GM21360 (cell line): ENCODE results near the gene FARS2.
A peak's percentile ranks its signal among the peaks of the same experiment; 100 is the strongest.

Source experiments
- ATAC-seq: cut with Tn5 transposase; IDR thresholded peaks from one replicate; pipeline ENCODE4 v1.9.1; 2021; ENCODE audit warnings: mild to moderate bottlenecking, moderate library complexity; ENCODE audit not compliant: unreplicated experiment

FARS2 gene

GRCh38 chr6:5617179-5617578 is 355.9 kb downstream of the FARS2 start:
- ATAC-seq: no peak

- ATAC-seq: no peak
Measured at GRCh38 chr6:5619249-5619648, 357.9 kb downstream of the FARS2 start.

- ATAC-seq: no peak
Measured at GRCh38 chr6:5622276-5623005, 361.1 kb downstream of the FARS2 start.

GRCh38 chr6:5623769-5624168 is 362.5 kb downstream of the FARS2 start:
- ATAC-seq: no peak

GRCh38 chr6:5624256-5624655 is 362.9 kb downstream of the FARS2 start:
- no peak for ATAC-seq

GRCh38 chr6:5626727-5627426 is 365.6 kb downstream of the FARS2 start:
- peak; percentile 66 for ATAC-seq

- ATAC-seq: no peak
Measured at GRCh38 chr6:5630636-5631035, 369.3 kb downstream of the FARS2 start.

- no peak for ATAC-seq
Measured at GRCh38 chr6:5632348-5632935, 371.1 kb downstream of the FARS2 start.

GRCh38 chr6:5634525-5634924 is 373.2 kb downstream of the FARS2 start:
- no peak for ATAC-seq

GRCh38 chr6:5636210-5637030 is 375.1 kb downstream of the FARS2 start:
- ATAC-seq: no peak

GRCh38 chr6:5637714-5638113 is 376.4 kb downstream of the FARS2 start:
- no peak for ATAC-seq

- ATAC-seq: no peak
Measured at GRCh38 chr6:5638666-5639065, 377.4 kb downstream of the FARS2 start.

GRCh38 chr6:5639193-5639592 is 377.9 kb downstream of the FARS2 start:
- ATAC-seq: no peak

GRCh38 chr6:5640614-5641013 is 379.3 kb downstream of the FARS2 start:
- no peak for ATAC-seq

- ATAC-seq: no peak
Measured at GRCh38 chr6:5644523-5645185, 383.3 kb downstream of the FARS2 start.

GRCh38 chr6:5645328-5646290 is 384.3 kb downstream of the FARS2 start:
- no peak for ATAC-seq

GRCh38 chr6:5652406-5653137 is 391.3 kb downstream of the FARS2 start:
- no peak for ATAC-seq

GRCh38 chr6:5653801-5654200 is 392.5 kb downstream of the FARS2 start:
- no peak for ATAC-seq

GRCh38 chr6:5656226-5656625 is 394.9 kb downstream of the FARS2 start:
- no peak for ATAC-seq
